GM12878 (cell line): ENCODE data around the gene KBTBD8. TPM values are rescaled to one million over a fixed set of nuclear protein-coding genes. Genes with fewer than 3 reads are reported as not detected.

Experiments used
- ATAC-seq: fragments of 200-7000 bp; cut with Tn5 transposase; 3 replicates; pipeline ENCODE4 v1.9.1; 2020; ENCODE audit warnings: mild to moderate bottlenecking, moderate library complexity
- BruUV-seq: library from RNA; stranded (reverse); fragments of 400-500 nt; replicated peaks from 2 replicates; lab custom pipeline; 2021; lab: Mats Ljungman, UMichigan
- CTCF ChIA-PET: fragments of 300-600 bp; sonication (Branson Sonifier 250); formaldehyde crosslinking; extraction: SDS; loops from one replicate; lab custom pipeline; 2021; ENCODE audit warnings: inconsistent platforms; lab: Yijun Ruan, JAX
- POLR2A ChIA-PET: fragments of 350-600 bp; formaldehyde crosslinking; extraction: SDS; loops from one replicate; lab custom pipeline; 2021; ENCODE audit warnings: inconsistent platforms; lab: Charles Lee
- RAD21 ChIA-PET: fragments of 300-600 bp; sonication (Branson Sonifier 250); formaldehyde crosslinking; loops from one replicate; lab custom pipeline; 2023; ENCODE audit warnings: antibody characterized with exemption; ENCODE audit not compliant: unreplicated experiment; lab: Charles Lee
- SMC1A ChIA-PET: fragments of 300-600 bp; sonication (Branson Sonifier 250); formaldehyde crosslinking; loops from one replicate; lab custom pipeline; 2023; ENCODE audit not compliant: unreplicated experiment, uncharacterized antibody; lab: Charles Lee
- DNase-seq: peaks from one replicate; pipeline ENCODE4 v3.0.0-alpha.2; 2011; ENCODE audit warnings: low read depth, low spot score
- FAIRE-seq: peaks from 3 replicates; lab custom pipeline; 2011; peaks lifted over from hg19 to GRCh38; lab: Jason Lieb, UNC
- H2AFZ ChIP-seq: 2 replicates; pipeline ENCODE4 v1.6.0; 2011; ENCODE audit warnings: low read depth, low read length, control low read depth; ENCODE audit not compliant: control insufficient read depth
- H3K27ac ChIP-seq: 2 replicates; pipeline ENCODE4 v1.5.1; 2011; ENCODE audit warnings: control low read depth; ENCODE audit not compliant: control insufficient read depth, insufficient read depth
- H3K27me3 ChIP-seq, 2 experiments: replicated peaks in 1 of 2; 2 replicates each; pipeline versions ENCODE4 v1.6.0 to v1.6.1; 2011; ENCODE audit warnings: low read length in 1 of 2; ENCODE audit not compliant: control insufficient read depth in 2 of 2, insufficient read depth in 2 of 2
- H3K36me3 ChIP-seq, 2 experiments: 2 replicates each; pipeline ENCODE4 v1.5.1; 2011; ENCODE audit warnings: low read length in 1 of 2; ENCODE audit not compliant: control insufficient read depth in 2 of 2, insufficient read depth in 2 of 2
- H3K4me1 ChIP-seq: 2 replicates; pipeline ENCODE4 v1.6.1; 2011; ENCODE audit warnings: mild to moderate bottlenecking, low read length, moderate library complexity, mixed read lengths; ENCODE audit not compliant: control insufficient read depth, insufficient read depth
- H3K4me2 ChIP-seq: 2 replicates; pipeline ENCODE4 v1.6.0; 2011; ENCODE audit warnings: control low read depth; ENCODE audit not compliant: control insufficient read depth, insufficient read depth
- H3K4me3 ChIP-seq: fragments of 200-600 bp; sonication (generic); 2 replicates; pipeline ENCODE4 v1.5.1; 2016
- H3K79me2 ChIP-seq: 2 replicates; pipeline ENCODE4 v1.6.0; 2011; ENCODE audit warnings: low read length; ENCODE audit not compliant: control insufficient read depth, insufficient read depth
- H3K9ac ChIP-seq: 2 replicates; pipeline ENCODE4 v1.8.0; 2011; ENCODE audit warnings: low read length, control low read depth, mixed read lengths; ENCODE audit not compliant: control insufficient read depth, insufficient read depth
- H3K9me3 ChIP-seq: replicated peaks from 3 replicates; pipeline ENCODE4 v1.5.1; 2011; ENCODE audit warnings: mild to moderate bottlenecking, low read length; ENCODE audit not compliant: control insufficient read depth, insufficient read depth
- H4K20me1 ChIP-seq: 2 replicates; pipeline ENCODE4 v1.6.0; 2011; ENCODE audit not compliant: control insufficient read depth, insufficient read depth
- BCL11A ChIP-seq: IDR thresholded peaks from 2 replicates; pipeline ENCODE4 v1.6.1; 2011; ENCODE audit warnings: low read depth, low read length
- CTCF ChIP-seq, 3 experiments: IDR thresholded peaks in 2 of 3; conservative IDR thresholded peaks in 1 of 3; 2 replicates each; pipeline ENCODE4 v1.5.1; 2011; ENCODE audit warnings: low read depth in 3 of 3, low read length in 3 of 3, mild to moderate bottlenecking in 3 of 3, control low read depth in 2 of 3, moderate library complexity in 2 of 3, inconsistent platforms in 1 of 3, mixed read lengths in 1 of 3; ENCODE audit not compliant: control insufficient read depth in 2 of 3, insufficient read depth in 1 of 3; ENCODE audit errors: extremely low read depth in 1 of 3
- KAT2A ChIP-seq: conservative IDR thresholded peaks from 2 replicates; pipeline ENCODE4 v1.6.1; 2011; ENCODE audit warnings: low read depth, low read length; ENCODE audit not compliant: control insufficient read depth
- MLLT1 ChIP-seq: fragments of 450-650 bp; IDR thresholded peaks from 2 replicates; pipeline ENCODE4 v1.6.1; 2016; ENCODE audit warnings: mild to moderate bottlenecking
- POLR2AphosphoS2 ChIP-seq: IDR thresholded peaks from 2 replicates; pipeline ENCODE4 v1.6.1; 2011; ENCODE audit warnings: low read depth, mild to moderate bottlenecking, low read length, improper control_type of control experiment, moderate library complexity
- PRDM15 ChIP-seq: fragments of 450-650 bp; formaldehyde crosslinking; IDR thresholded peaks from 2 replicates; pipeline ENCODE4 v1.4.0; 2020; ENCODE audit warnings: mild to moderate bottlenecking, moderate library complexity
- RB1 ChIP-seq: fragments of 450-650 bp; formaldehyde crosslinking; IDR thresholded peaks from 2 replicates; pipeline ENCODE4 v1.6.1; 2017; ENCODE audit warnings: mild to moderate bottlenecking, borderline replicate concordance
- REST ChIP-seq: IDR thresholded peaks from 2 replicates; pipeline ENCODE4 v1.6.1; 2012; ENCODE audit warnings: mild to moderate bottlenecking, low read depth, low read length
- SREBF1 ChIP-seq: IDR thresholded peaks from 2 replicates; pipeline ENCODE4 v1.6.1; 2012; ENCODE audit warnings: mild to moderate bottlenecking, low read length
- SREBF2 ChIP-seq: IDR thresholded peaks from 2 replicates; pipeline ENCODE4 v1.6.1; 2012; ENCODE audit warnings: mild to moderate bottlenecking, low read length
- STAT1 ChIP-seq: fragments of 450-650 bp; conservative IDR thresholded peaks from 2 replicates; pipeline ENCODE4 v1.6.1; 2014; ENCODE audit warnings: antibody characterized with exemption, mild to moderate bottlenecking
- ZNF622 ChIP-seq: fragments of 450-650 bp; IDR thresholded peaks from 2 replicates; pipeline ENCODE4 v1.6.1; 2017; ENCODE audit warnings: mild to moderate bottlenecking, inconsistent platforms
- WGBS: methylation state at CpG from one replicate; pipeline ENCODE4 v1.1.6; 2016; ENCODE audit warnings: low lambda C conversion rate; ENCODE audit not compliant: insufficient replicate concordance, insufficient coverage; ENCODE audit errors: missing lambda C conversion rate; 5-methylcytosine and 5-hydroxymethylcytosine counted together
- in situ Hi-C: fragments of 300-500 bp; cut with MboI; formaldehyde crosslinking; loops from 9 replicates; pipeline ENCODE4 v1.14.3; 2018; ENCODE audit warnings: mixed read lengths
- intact Hi-C: fragments of 100-400 bp; cut with micrococcal nuclease; formaldehyde crosslinking; loops from one replicate; pipeline ENCODE4 v1.14.2; 2022; ENCODE audit not compliant: unreplicated experiment
- polyA plus RNA-seq, 11 experiments: library from polyadenylated mRNA; depleted of rRNA in 4 of 11; unstranded in 6 of 11; stranded (reverse) in 5 of 11; fragments of >200 nt; fragmentation: Nextera tagmentation in 4 of 11; fragmentation: Illumina TruSeq in 1 of 11; extraction: Ambion mirVana in 4 of 11; extraction: Trizol in 1 of 11; gene quantifications; 1 replicate in 1 of 11; 2 replicates in 10 of 11; pipeline versions ENCODE4 v1.2.1 to v1.2.3, GENCODE V29; 2011 to 2016; ENCODE audit warnings: inconsistent platforms in 2 of 11, missing spikeins in 2 of 11, low read depth in 1 of 11
- total RNA-seq, 4 experiments: library from RNA; depleted of rRNA in 3 of 4; stranded (reverse); fragments of >200 nt in 3 of 4; fragmentation: Illumina TruSeq in 1 of 4; extraction: Trizol in 1 of 4; gene quantifications; 2 replicates each; pipeline versions ENCODE4 v1.2.1 to v1.2.3, GENCODE V29; 2013 to 2021

KBTBD8 gene
- total and polyA plus RNA-seq, 10 of the 15 experiments (the other 5 are each of a cell fraction or from before 2014, with no cell fraction given): 8.5 to 44.4 (median 19.3) TPM

- CTCF ChIA-PET: interaction anchor here (0.7 to 6.0 kb wide), 21 partner anchors 9 to 1904 kb away, joined by 3 to 106 read pairs (median 11); partner anchors contain the start of gene KBTBD8
- Histone ChIP-seq H4K20me1 (no peaks in the 10 kb centered on the region), H3K36me3 (no peaks in the 10 kb centered on the region), H3K4me1 (no peaks in the 10 kb centered on the region), H3K9me3 (no peaks in the 10 kb centered on the region), H3K27me3 (no peaks in the 10 kb centered on the region; a peak in 1 of 4 replicates), H3K4me3 (no peak overlapping the region), H3K9ac (no peak overlapping the region), H3K4me2 (no peak overlapping the region), H2AFZ (no peak overlapping the region), H3K79me2 (no peaks in the 10 kb centered on the region), H3K27ac (no peak overlapping the region)
- 66% methylated on average over 6 of the region's 6 CpGs for WGBS
- ATAC-seq (no peak), DNase-seq (no peak), FAIRE-seq (no peak)
- RAD21 ChIA-PET: interaction anchor here (0.8 to 3.7 kb wide), 7 partner anchors 10 to 124 kb away, joined by 3 to 24 read pairs (median 5); partner anchors contain the start of gene KBTBD8
- intact Hi-C loops (no loop called here), in situ Hi-C loops (loop anchor here (25.0 kb wide), 1 partner anchor 798 kb away; no protein-coding TSS in a partner anchor)
- SMC1A ChIA-PET: interaction anchor here (0.7 to 4.3 kb wide), 11 partner anchors 9 to 592 kb away, joined by 3 to 34 read pairs (median 6); partner anchors contain the start of gene KBTBD8
- BruUV-seq: no TSS peak
- POLR2A ChIA-PET: interaction anchor here (0.9 kb wide), 1 partner anchor 8 kb away, joined by 3 read pairs; the partner anchor contains the start of gene KBTBD8
- TF ChIP-seq RB1 (no peak), POLR2AphosphoS2 (no peak), CTCF (IDR thresholded peaks at IDR 0.05 in 2 of 3, conservative IDR thresholded peaks at IDR 0.05 in 1 of 3; ENCODE audit: control insufficient read depth in 2 of 3, extremely low read depth in 1 of 3, insufficient read depth in 1 of 3, low read depth in 3 of 3, low read length in 3 of 3) (no peak), MLLT1 (no peak), SREBF2 (no peak), BCL11A (no peak), PRDM15 (CRISPR knock-in tag) (no peak), SREBF1 (no peak), KAT2A (no peak), STAT1 (no peak), ZNF622 (no peak), REST (no peak)
These were observed 8.9 kb upstream of the KBTBD8 start for GRCh38 chr3:66989241-66989640.
